Hepatocyte (in vitro differentiated cells): ENCODE measurements around the gene EEF1AKMT1.

Experiments
- CTCF ChIP-seq: fragments of 200-600 bp; sonication (generic); IDR thresholded peaks from 2 replicates; pipeline ENCODE4 v1.5.1; 2016; ENCODE audit warnings: antibody characterized with exemption, mild to moderate bottlenecking; ENCODE audit not compliant: poor library complexity
- EZH2 ChIP-seq: fragments of 200-600 bp; sonication (generic); IDR thresholded peaks from 2 replicates; pipeline ENCODE4 v1.6.1; 2016; ENCODE audit warnings: antibody characterized with exemption, mild to moderate bottlenecking, borderline replicate concordance
- EZH2phosphoT487 ChIP-seq: fragments of 200-600 bp; sonication (generic); IDR thresholded peaks from one replicate; pipeline ENCODE4 v1.6.1; 2018; ENCODE audit warnings: antibody characterized with exemption, mild to moderate bottlenecking, low read depth, moderate library complexity; ENCODE audit not compliant: unreplicated experiment, severe bottlenecking

- TF ChIP-seq CTCF (no peak), EZH2 (no peak), EZH2phosphoT487 (no peak)
Observed at GRCh38 chr13:20782116-20782708, 8.5 kb upstream of the EEF1AKMT1 start.
